GM21423 (cell line): ENCODE measurements around the gene OTUD7B.
A peak's percentile ranks its signal among the peaks of the same experiment; 100 is the strongest.
"Not testable (repeated sequence)": the region's sequence is repeated elsewhere in the genome, so short reads cannot be mapped to it uniquely, and the experiment has no call there.

Source experiments
- ATAC-seq: cut with Tn5 transposase; IDR thresholded peaks from one replicate; pipeline ENCODE4 v1.9.1; 2021; ENCODE audit warnings: mild to moderate bottlenecking, moderate library complexity; ENCODE audit not compliant: unreplicated experiment

The OTUD7B gene

GRCh38 chr1:150010393-150011115 lies at the start of gene OTUD7B:
OTUD7B (minus strand) TSS chr1:150010726; CDS start chr1:149977510, 33,216 bp downstream.
- ATAC-seq, result peak; percentile 80

- ATAC-seq, result no peak
Observed at GRCh38 chr1:150060260-150060659, 49.7 kb upstream of the OTUD7B start.

GRCh38 chr1:150056407-150056806 lies 45.9 kb upstream of the OTUD7B start:
- no peak for ATAC-seq

GRCh38 chr1:150055507-150055906 lies 45.0 kb upstream of the OTUD7B start:
- not testable (repeated sequence) for ATAC-seq

- ATAC-seq, result no peak
Observed at GRCh38 chr1:150053926-150054325, 43.4 kb upstream of the OTUD7B start.

GRCh38 chr1:150051905-150052412 lies 41.4 kb upstream of the OTUD7B start:
- not testable (repeated sequence) for ATAC-seq

GRCh38 chr1:150051089-150051373 lies 40.5 kb upstream of the OTUD7B start:
- no peak for ATAC-seq

GRCh38 chr1:150049926-150050325 lies 39.4 kb upstream of the OTUD7B start:
- ATAC-seq, result no peak

- ATAC-seq, result no peak
Observed at GRCh38 chr1:150034336-150034735, 23.8 kb upstream of the OTUD7B start.

GRCh38 chr1:150028322-150028721 lies 17.8 kb upstream of the OTUD7B start:
- ATAC-seq, result no peak

- ATAC-seq, result no peak
Observed at GRCh38 chr1:150024156-150024555, 13.6 kb upstream of the OTUD7B start.

- ATAC-seq, result no peak
Observed at GRCh38 chr1:150022357-150022756, 11.8 kb upstream of the OTUD7B start.

GRCh38 chr1:150021191-150021694 lies 10.7 kb upstream of the OTUD7B start:
- no peak for ATAC-seq

GRCh38 chr1:150020711-150021110 lies 10.2 kb upstream of the OTUD7B start:
- no peak for ATAC-seq

- no peak for ATAC-seq
Observed at GRCh38 chr1:150018165-150018564, 7.6 kb upstream of the OTUD7B start.

- no peak for ATAC-seq
Observed at GRCh38 chr1:150017206-150017750, 6.8 kb upstream of the OTUD7B start.

GRCh38 chr1:150015651-150016131 lies 5.2 kb upstream of the OTUD7B start:
- no peak for ATAC-seq

- no peak for ATAC-seq
Observed at GRCh38 chr1:150012611-150013010, 2.1 kb upstream of the OTUD7B start.

GRCh38 chr1:150009604-150010392 lies 728 bp downstream of the OTUD7B start:
- peak; percentile 19 for ATAC-seq

GRCh38 chr1:150008699-150009098 lies 1.8 kb downstream of the OTUD7B start:
- ATAC-seq, result no peak

GRCh38 chr1:150006881-150007421 lies 3.6 kb downstream of the OTUD7B start:
- no peak for ATAC-seq
